GM12878 (cell line): ENCODE data around the gene TSPYL2.

Experiments
- POLR2AphosphoS5 ChIP-seq: IDR thresholded peaks from 2 replicates; pipeline ENCODE4 v1.6.1; 2011; ENCODE audit warnings: mild to moderate bottlenecking, low read length, inconsistent platforms
- TF ChIP-seq, protein P1 (sequence below): fragments of 450-650 bp; IDR thresholded peaks from 2 replicates; pipeline ENCODE4 v1.6.1; 2017; ENCODE audit warnings: mild to moderate bottlenecking

DNA sequence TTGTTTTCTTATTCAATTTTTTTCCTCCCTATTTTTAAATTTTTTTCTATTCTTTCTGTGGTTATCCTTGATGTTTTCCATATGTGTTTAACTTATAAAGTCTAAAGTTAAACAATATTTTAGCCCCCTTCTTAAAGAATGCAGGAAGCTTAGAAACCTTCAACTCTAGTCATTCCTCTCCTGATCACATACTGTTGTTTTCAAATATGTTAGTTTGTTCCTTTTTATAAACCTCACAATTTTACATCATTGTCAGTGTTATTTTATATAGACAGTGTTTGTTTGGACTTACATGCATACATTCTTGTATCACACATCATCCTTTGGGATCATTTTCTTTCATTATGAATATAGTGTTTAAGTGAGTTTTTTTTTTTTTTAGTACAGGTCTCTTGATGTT lies 43.3 kb downstream of the TSPYL2 start:
- TF ChIP-seq, protein P1, sequence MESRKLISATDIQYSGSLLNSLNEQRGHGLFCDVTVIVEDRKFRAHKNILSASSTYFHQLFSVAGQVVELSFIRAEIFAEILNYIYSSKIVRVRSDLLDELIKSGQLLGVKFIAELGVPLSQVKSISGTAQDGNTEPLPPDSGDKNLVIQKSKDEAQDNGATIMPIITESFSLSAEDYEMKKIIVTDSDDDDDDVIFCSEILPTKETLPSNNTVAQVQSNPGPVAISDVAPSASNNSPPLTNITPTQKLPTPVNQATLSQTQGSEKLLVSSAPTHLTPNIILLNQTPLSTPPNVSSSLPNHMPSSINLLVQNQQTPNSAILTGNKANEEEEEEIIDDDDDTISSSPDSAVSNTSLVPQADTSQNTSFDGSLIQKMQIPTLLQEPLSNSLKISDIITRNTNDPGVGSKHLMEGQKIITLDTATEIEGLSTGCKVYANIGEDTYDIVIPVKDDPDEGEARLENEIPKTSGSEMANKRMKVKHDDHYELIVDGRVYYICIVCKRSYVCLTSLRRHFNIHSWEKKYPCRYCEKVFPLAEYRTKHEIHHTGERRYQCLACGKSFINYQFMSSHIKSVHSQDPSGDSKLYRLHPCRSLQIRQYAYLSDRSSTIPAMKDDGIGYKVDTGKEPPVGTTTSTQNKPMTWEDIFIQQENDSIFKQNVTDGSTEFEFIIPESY, result no peak
- no peak for TF ChIP-seq POLR2AphosphoS5
